Activated B cell treated with CpG ODN at 0.5 μM for 24 hours (primary cell): ENCODE data around the gene KCNK10. TPM values are rescaled to one million over a fixed set of nuclear protein-coding genes. Genes with fewer than 3 reads are reported as not detected.

Experiments used
- ATAC-seq: fragments of 200-7000 bp; cut with Tn5 transposase; one replicate; pipeline ENCODE4 v1.10.0; 2021; ENCODE audit warnings: low read depth, mild to moderate bottlenecking, moderate library complexity
- CTCF ChIA-PET: fragments of 350-600 bp; sonication (Branson Sonifier 250); formaldehyde crosslinking; loops from one replicate; lab custom pipeline; 2021; ENCODE audit warnings: antibody characterized with exemption; lab: Charles Lee
- POLR2A ChIA-PET: fragments of 350-600 bp; sonication (Branson Sonifier 250); formaldehyde crosslinking; loops from one replicate; lab custom pipeline; 2021; ENCODE audit warnings: antibody characterized with exemption; lab: Charles Lee
- DNase-seq: peaks from one replicate; pipeline ENCODE4 v3.0.0; 2022
- H3K27ac Mint-ChIP-seq: one replicate; pipeline ENCODE4 v1.8.0; 2020; ENCODE audit warnings: mixed read lengths
- H3K27me3 Mint-ChIP-seq: one replicate; pipeline ENCODE4 v1.8.0; 2021; ENCODE audit warnings: mixed read lengths
- H3K36me3 Mint-ChIP-seq: one replicate; pipeline ENCODE4 v1.8.0; 2021; ENCODE audit warnings: low read depth, mixed read lengths
- H3K4me1 Mint-ChIP-seq: one replicate; pipeline ENCODE4 v1.8.0; 2021; ENCODE audit warnings: mixed read lengths
- H3K4me3 Mint-ChIP-seq: one replicate; pipeline ENCODE4 v1.8.0; 2020; ENCODE audit warnings: mild to moderate bottlenecking, mixed read lengths
- H3K9me3 Mint-ChIP-seq: one replicate; pipeline ENCODE4 v1.8.0; 2020; ENCODE audit warnings: mixed read lengths
- intact Hi-C: fragments of 100-400 bp; cut with micrococcal nuclease; formaldehyde crosslinking; loops from one replicate; pipeline ENCODE4 v1.15.1; 2024
- total RNA-seq: library from RNA; stranded (reverse); gene quantifications from 2 replicates; pipeline ENCODE4 v1.2.3, GENCODE V29; 2022
- TF ChIP-seq, protein P1 (sequence below): fragments of 200-600 bp; IDR thresholded peaks from one replicate; pipeline ENCODE4 v1.8.0; 2022; ENCODE audit warnings: antibody characterized with exemption, mild to moderate bottlenecking

Gene KCNK10
- total RNA-seq, 1 donor from 2014 or later: 0.13 TPM

DNA sequence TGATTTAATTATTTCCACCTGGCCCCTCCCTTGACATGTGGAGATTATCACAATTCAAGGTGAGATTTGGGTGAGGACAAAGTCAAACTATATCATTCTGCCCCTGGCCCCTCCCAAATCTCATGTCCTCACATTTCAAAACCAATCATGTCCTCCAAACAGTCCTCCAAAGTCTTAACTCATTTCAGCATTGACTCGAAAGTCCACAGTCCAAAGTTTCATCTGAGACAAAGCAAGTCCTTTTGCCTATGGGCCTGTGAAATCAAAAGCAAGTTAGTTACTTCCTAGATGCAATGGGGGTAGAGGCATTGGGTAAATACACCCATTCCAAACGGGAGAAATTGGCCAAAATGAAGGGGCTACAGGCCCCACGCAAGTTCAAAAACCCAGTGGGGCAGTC, 31.3 kb upstream of the KCNK10 start:
- intact Hi-C loops: no loop called here
- ChIA-PET CTCF (no interaction called here), POLR2A (no interaction called here)
- no peaks in the 10 kb centered on the region for H3K9me3 Mint-ChIP-seq
- H3K4me1 Mint-ChIP-seq: no peaks in the 10 kb centered on the region
- H3K27me3 Mint-ChIP-seq: peaks cover 4% of the 10 kb centered on the region
- no peak overlapping the region for H3K27ac Mint-ChIP-seq
- no peak for DNase-seq
- H3K36me3 Mint-ChIP-seq: no peaks in the 10 kb centered on the region
- ATAC-seq: no peak
- H3K4me3 Mint-ChIP-seq: no peak overlapping the region
- TF ChIP-seq, protein P1, sequence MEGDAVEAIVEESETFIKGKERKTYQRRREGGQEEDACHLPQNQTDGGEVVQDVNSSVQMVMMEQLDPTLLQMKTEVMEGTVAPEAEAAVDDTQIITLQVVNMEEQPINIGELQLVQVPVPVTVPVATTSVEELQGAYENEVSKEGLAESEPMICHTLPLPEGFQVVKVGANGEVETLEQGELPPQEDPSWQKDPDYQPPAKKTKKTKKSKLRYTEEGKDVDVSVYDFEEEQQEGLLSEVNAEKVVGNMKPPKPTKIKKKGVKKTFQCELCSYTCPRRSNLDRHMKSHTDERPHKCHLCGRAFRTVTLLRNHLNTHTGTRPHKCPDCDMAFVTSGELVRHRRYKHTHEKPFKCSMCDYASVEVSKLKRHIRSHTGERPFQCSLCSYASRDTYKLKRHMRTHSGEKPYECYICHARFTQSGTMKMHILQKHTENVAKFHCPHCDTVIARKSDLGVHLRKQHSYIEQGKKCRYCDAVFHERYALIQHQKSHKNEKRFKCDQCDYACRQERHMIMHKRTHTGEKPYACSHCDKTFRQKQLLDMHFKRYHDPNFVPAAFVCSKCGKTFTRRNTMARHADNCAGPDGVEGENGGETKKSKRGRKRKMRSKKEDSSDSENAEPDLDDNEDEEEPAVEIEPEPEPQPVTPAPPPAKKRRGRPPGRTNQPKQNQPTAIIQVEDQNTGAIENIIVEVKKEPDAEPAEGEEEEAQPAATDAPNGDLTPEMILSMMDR: no peak

GRCh38 chr14:88352698-88353097, 29.6 kb upstream of the KCNK10 start:
- Mint-ChIP-seq H3K9me3 (no peaks in the 10 kb centered on the region), H3K27ac (no peak overlapping the region), H3K4me1 (no peaks in the 10 kb centered on the region), H3K36me3 (no peaks in the 10 kb centered on the region), H3K27me3 (no peaks in the 10 kb centered on the region), H3K4me3 (no peak overlapping the region)
- ChIA-PET CTCF (no interaction called here), POLR2A (no interaction called here)
- TF ChIP-seq, protein P1: no peak
- ATAC-seq (no peak), DNase-seq (no peak)
- intact Hi-C loops: no loop called here

- ChIA-PET CTCF (no interaction called here), POLR2A (no interaction called here)
- DNase-seq: no peak
- no peaks in the 10 kb centered on the region for H3K9me3 Mint-ChIP-seq
- peaks cover 2% of the 10 kb centered on the region for H3K27me3 Mint-ChIP-seq
- H3K4me1 Mint-ChIP-seq: no peaks in the 10 kb centered on the region
- intact Hi-C loops: no loop called here
- H3K4me3 Mint-ChIP-seq: no peak overlapping the region
- TF ChIP-seq, protein P1: no peak
- ATAC-seq: no peak
- H3K36me3 Mint-ChIP-seq: no peaks in the 10 kb centered on the region
- H3K27ac Mint-ChIP-seq: no peak overlapping the region
Measured at GRCh38 chr14:88351966-88352691, 29.1 kb upstream of the KCNK10 start.

- no peak for DNase-seq
- TF ChIP-seq, protein P1: no peak
- intact Hi-C loops: no loop called here
- Mint-ChIP-seq H3K4me1 (no peaks in the 10 kb centered on the region), H3K36me3 (no peaks in the 10 kb centered on the region), H3K4me3 (no peak overlapping the region), H3K9me3 (no peaks in the 10 kb centered on the region), H3K27ac (no peak overlapping the region), H3K27me3 (peaks cover 2% of the 10 kb centered on the region)
- ChIA-PET POLR2A (no interaction called here), CTCF (no interaction called here)
- ATAC-seq: no peak
Measured at GRCh38 chr14:88348546-88348945, 25.5 kb upstream of the KCNK10 start.

GRCh38 chr14:88346048-88346639, 23.1 kb upstream of the KCNK10 start:
- H3K9me3 Mint-ChIP-seq: no peaks in the 10 kb centered on the region
- H3K27ac Mint-ChIP-seq: no peak overlapping the region
- ATAC-seq (no peak), DNase-seq (no peak)
- TF ChIP-seq, protein P1: no peak
- no peaks in the 10 kb centered on the region for H3K36me3 Mint-ChIP-seq
- H3K27me3 Mint-ChIP-seq: peaks cover 2% of the 10 kb centered on the region
- intact Hi-C loops: no loop called here
- CTCF ChIA-PET: no interaction called here
- H3K4me3 Mint-ChIP-seq: no peak overlapping the region
- POLR2A ChIA-PET: no interaction called here
- no peaks in the 10 kb centered on the region for H3K4me1 Mint-ChIP-seq
